HFF-Myc (cell line): Measurements from ENCODE around the gene RREB1.

Experiments
- DNase-seq: peaks from one replicate; pipeline ENCODE4 v3.0.0-alpha.2; 2011; ENCODE audit warnings: low read depth; ENCODE audit errors: extremely low read depth
- H3K4me3 ChIP-seq: replicated peaks from 2 replicates; pipeline ENCODE4 v1.5.1; 2011; ENCODE audit warnings: low read depth, mild to moderate bottlenecking, control low read depth, low read length
- TF ChIP-seq, protein P1 (sequence below): IDR thresholded peaks from 2 replicates; pipeline ENCODE4 v1.5.1; 2012; ENCODE audit warnings: mild to moderate bottlenecking, low read depth, low read length, control low read depth; ENCODE audit errors: missing control alignments

RREB1 gene

DNA sequence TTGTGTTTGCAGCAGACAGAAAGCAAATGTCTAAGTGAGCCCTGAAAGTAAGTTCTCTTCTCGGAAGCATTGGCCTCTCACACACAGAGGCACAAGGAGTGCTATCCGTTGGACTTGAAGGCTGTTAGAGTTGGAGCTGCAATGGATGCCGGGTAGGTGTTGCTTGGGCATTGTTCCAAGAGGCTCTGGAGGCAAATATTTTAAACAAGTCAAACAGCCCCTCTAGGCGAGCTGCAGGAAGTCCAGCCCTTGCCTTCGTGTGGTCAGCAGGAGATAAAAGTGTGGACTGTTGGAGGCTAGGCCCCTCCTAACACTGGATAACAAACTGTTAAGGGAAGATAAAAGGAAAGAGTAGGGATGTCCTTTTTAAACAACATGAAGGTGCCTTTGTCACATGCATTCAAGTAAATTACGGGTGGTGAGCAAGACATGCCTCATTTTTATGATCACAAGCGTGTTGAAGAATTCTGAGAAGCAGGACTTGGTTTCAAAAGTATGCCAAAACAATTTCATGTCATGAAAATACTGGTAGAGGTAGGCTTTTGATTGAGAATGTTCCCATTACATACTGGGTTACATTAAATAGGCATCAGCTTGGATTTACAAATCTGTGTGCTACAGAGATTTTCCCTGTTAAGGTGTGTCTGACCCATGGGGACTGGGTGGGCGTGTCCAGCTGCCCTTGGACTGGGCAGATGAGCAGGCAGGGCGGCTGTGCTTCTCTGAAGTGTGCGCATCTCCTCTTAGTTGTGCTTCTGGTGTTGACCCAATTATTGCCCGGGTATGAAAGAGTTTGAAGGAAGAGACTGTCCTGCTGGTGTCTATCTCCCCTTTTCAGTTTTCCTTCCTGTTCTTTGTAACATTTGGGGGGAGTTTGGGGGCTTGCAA lies 57.5 kb downstream of the RREB1 start:
- TF ChIP-seq, protein P1, sequence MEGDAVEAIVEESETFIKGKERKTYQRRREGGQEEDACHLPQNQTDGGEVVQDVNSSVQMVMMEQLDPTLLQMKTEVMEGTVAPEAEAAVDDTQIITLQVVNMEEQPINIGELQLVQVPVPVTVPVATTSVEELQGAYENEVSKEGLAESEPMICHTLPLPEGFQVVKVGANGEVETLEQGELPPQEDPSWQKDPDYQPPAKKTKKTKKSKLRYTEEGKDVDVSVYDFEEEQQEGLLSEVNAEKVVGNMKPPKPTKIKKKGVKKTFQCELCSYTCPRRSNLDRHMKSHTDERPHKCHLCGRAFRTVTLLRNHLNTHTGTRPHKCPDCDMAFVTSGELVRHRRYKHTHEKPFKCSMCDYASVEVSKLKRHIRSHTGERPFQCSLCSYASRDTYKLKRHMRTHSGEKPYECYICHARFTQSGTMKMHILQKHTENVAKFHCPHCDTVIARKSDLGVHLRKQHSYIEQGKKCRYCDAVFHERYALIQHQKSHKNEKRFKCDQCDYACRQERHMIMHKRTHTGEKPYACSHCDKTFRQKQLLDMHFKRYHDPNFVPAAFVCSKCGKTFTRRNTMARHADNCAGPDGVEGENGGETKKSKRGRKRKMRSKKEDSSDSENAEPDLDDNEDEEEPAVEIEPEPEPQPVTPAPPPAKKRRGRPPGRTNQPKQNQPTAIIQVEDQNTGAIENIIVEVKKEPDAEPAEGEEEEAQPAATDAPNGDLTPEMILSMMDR: no peak
- no peak for DNase-seq
- H3K4me3 ChIP-seq: no peak overlapping the region

DNA sequence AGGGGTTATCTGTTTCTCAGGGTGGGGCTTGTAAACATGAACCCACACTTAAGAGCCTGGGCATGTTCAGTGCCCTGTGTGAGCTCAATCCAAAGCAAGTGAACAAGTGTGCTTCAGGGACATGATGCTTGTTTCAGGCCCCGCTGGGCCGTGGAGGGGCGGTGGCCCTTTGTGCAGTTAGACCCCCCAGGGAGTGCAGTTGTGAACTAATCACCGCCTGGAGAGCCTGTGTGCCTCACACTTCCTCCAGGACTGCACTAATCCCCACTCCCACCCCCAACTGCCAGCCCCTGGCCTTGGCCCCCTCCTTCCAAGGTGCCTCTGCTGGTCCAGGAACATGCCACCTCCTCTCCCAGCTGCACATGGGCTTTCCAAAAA lies 58.1 kb downstream of the RREB1 start:
- DNase-seq: no peak
- TF ChIP-seq, protein P1: no peak
- H3K4me3 ChIP-seq: no peak overlapping the region

DNA sequence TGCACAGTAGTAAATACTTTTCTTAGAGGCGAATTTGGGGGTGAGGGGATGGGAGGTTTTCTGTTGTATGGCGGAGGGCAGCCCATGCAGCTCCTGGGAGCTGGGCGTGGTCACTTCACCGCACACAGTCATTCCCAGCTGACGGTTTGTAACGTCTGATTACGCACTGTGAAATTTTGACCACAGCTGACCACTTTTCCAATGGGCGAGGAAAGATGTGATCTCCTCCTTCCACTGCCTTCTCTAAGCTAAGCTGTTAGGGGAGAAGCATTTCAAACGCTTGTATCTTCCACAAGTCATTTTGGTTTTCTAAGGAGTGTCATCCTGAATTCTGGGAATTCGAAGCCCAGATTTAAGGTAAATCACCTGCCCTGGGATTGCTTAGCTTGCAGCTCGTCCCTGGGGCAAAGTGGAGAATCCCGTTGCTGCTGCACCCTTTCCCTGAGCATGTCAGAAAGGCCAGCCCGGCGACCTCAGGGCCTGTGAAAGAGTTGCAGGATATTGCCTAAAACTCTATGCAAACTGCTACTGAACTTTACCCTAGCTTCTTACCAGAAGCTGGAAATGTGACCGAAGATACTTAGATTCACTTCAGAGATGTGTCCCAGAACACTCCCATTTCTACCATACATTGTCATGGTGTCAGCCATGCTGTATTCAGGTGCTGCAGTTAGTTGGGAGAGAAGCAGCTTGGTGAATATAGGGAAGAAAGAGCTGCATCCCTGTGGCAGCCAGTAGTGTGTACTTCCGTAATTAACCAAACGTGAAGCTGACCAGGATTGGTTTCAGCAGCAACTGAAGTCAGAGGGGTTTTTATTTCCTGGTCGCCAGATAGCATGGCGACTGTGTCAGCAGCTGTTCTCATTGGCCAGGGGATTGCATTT lies 58.9 kb downstream of the RREB1 start:
- H3K4me3 ChIP-seq: no peak overlapping the region
- TF ChIP-seq, protein P1: no peak
- DNase-seq: no peak

DNA sequence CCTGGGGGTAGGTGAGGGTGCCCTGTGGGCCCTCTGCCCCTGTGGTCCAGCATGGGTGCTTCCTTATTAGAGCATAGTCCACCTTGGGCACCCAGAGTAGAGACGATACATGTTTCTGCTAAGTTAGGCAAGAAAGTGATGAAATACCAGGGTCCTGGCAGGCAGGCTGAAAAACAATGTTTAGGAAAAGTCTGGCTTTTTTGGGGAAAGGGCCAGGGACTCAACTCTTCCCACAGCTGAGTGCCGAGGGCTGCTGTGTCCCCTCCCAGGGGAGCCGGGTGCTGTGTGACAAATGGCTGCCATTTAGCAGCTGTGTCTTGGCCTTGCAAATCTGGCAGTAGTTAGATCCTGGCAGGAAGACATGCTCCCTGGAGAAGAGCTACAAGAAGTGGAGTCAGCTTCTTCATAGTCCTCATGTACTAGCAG lies 61.5 kb downstream of the RREB1 start:
- TF ChIP-seq, protein P1: no peak
- no peak overlapping the region for H3K4me3 ChIP-seq
- no peak for DNase-seq

GRCh38 chr6:7170117-7170732 lies 62.5 kb downstream of the RREB1 start:
- DNase-seq: no peak
- H3K4me3 ChIP-seq: no peak overlapping the region
- TF ChIP-seq, protein P1: no peak

DNA sequence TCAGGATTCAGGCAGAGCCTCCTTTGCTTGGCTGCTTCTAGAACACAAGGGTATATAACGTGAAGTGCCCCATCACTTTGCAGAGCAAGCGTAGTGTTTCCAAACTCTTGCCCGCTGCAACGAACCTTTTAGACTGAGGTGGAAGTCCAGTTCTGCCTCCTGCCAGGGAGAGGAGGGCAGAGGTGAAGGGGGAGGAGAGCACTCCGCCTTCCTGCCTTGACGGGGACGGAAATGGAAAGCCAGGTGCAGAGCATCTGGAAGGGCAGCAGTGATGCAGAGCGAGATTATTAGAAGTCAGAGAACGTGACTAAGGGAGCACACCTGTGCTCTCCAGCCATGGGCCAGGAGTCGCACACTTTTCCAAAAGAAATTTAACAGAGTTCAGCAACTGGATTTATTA lies 63.4 kb downstream of the RREB1 start:
- DNase-seq: no peak
- no peak overlapping the region for H3K4me3 ChIP-seq
- TF ChIP-seq, protein P1: no peak
